Duodenal mucosa (tissue), 2 donors: ENCODE measurements around the gene QRSL1.

ENCODE experiments used
- H3K27ac ChIP-seq: one replicate; pipeline ENCODE4 v1.7.0; 2013; ENCODE audit warnings: low read depth, low read length
- H3K27me3 ChIP-seq, 2 donors: one replicate each; pipeline ENCODE4 v1.7.0; 2013; ENCODE audit warnings: low read length in 2 of 2, control low read depth in 1 of 2; ENCODE audit not compliant: insufficient read depth in 2 of 2, control insufficient read depth in 1 of 2
- H3K36me3 ChIP-seq, 2 donors: one replicate each; pipeline ENCODE4 v1.7.0; 2013; ENCODE audit warnings: low read length in 2 of 2, control low read depth in 1 of 2; ENCODE audit not compliant: insufficient read depth in 2 of 2, control insufficient read depth in 1 of 2
- H3K4me1 ChIP-seq, 2 donors: one replicate each; pipeline ENCODE4 v1.7.0; 2013; ENCODE audit warnings: low read length in 2 of 2, control low read depth in 1 of 2; ENCODE audit not compliant: insufficient read depth in 2 of 2, control insufficient read depth in 1 of 2
- H3K4me3 ChIP-seq, 2 donors: one replicate each; pipeline ENCODE4 v1.7.0; 2013; ENCODE audit warnings: low read length in 2 of 2, low read depth in 1 of 2
- H3K9ac ChIP-seq, 2 donors: one replicate each; pipeline ENCODE4 v1.7.0; 2013; ENCODE audit warnings: low read length in 2 of 2, low read depth in 1 of 2
- H3K9me3 ChIP-seq, 2 donors: one replicate each; pipeline ENCODE4 v1.7.0; 2013; ENCODE audit warnings: low read length in 2 of 2, control low read depth in 1 of 2; ENCODE audit not compliant: control insufficient read depth in 1 of 2

The QRSL1 gene

DNA sequence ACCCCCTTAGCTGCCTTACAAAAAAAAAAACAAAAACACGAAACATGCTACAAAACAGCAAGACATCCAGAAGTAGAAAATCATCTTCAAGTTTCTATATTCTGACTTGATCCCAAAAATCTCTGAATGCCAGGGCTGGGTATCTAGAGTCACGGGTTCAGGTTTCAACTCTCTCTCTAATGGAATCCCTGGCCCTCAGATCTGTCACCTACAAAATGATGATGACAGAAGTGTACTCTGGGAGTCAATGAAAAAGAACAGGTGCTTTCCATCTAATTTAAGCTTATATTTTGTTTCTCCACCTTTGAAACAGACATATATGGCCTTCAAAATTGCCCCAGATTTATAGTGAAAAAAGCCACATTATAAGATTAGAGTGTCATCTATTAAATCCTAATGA is 18.3 kb upstream of the QRSL1 start:
- Histone ChIP-seq H3K4me3 (no peak overlapping the region), H3K27me3 (no peaks in the 10 kb centered on the region), H3K36me3 (peaks cover 0 to 7% of the 10 kb centered on the region in 2 donors), H3K9me3 (no peaks in the 10 kb centered on the region), H3K27ac (no peak overlapping the region), H3K4me1 (no peaks in the 10 kb centered on the region), H3K9ac (no peak overlapping the region)

DNA sequence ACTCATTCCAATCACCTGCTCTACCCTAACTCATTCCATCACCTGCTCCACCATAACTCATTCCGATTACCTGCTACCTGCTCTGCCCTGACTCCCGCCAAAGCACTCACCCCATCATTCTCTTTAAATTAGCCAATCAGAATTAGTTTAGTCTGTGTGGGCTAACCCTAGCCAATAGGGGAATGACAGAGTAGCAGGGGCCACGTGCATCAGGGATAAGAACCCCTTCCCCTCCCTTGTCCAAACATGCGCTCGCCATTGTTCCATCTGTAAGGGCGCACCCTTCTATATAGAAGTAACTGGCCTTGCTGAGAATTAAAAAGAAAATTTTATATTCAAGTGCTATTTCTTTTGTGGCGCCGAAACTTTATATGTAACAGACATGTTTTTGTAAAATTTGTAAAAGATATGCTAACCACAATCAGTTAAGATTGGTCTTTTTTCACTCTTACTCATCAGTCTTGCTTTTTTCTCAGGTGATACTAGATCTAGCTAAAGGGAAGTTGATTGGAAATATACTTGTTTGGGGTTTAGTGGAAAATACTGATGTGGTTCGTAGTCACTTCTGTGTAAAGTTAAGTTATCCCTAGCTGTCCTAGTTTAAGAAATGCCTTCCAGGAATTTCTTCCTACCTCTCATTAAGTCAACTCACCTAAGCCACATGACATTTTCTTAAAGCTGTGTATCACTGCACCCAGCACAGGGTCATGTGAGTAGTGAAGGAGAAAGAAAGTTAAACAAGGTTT is 16.5 kb upstream of the QRSL1 start:
- no peak overlapping the region for H3K27ac ChIP-seq

DNA sequence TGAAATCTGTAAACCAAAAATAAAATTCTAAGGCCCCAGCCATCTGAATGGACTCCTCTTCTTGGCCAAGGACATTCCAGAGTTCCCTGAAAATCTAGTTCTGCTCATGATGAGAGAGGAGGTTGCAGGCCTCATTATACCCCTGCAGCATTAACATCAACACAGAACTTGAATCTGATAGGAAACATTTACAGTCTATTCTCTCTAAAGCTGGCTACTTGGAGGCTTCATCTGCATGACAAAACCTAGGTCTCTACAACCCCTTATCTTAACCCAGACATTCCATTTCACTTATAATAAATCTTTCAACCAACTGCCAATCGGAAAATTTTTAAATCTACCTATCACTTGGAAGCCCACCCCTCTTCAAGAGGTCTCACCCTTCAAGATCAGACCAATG is 15.8 kb upstream of the QRSL1 start:
- H3K27me3 ChIP-seq, result no peaks in the 10 kb centered on the region
- H3K9ac ChIP-seq, result no peak overlapping the region
- no peaks in the 10 kb centered on the region for H3K9me3 ChIP-seq

More for the DNA sequence above, 16.5 kb upstream of the QRSL1 start:
- Histone ChIP-seq H3K9ac (no peak overlapping the region), H3K9me3 (no peaks in the 10 kb centered on the region), H3K4me1 (no peaks in the 10 kb centered on the region), H3K27me3 (no peaks in the 10 kb centered on the region), H3K4me3 (no peak overlapping the region), H3K36me3 (peaks cover 0 to 7% of the 10 kb centered on the region in 2 donors)

DNA sequence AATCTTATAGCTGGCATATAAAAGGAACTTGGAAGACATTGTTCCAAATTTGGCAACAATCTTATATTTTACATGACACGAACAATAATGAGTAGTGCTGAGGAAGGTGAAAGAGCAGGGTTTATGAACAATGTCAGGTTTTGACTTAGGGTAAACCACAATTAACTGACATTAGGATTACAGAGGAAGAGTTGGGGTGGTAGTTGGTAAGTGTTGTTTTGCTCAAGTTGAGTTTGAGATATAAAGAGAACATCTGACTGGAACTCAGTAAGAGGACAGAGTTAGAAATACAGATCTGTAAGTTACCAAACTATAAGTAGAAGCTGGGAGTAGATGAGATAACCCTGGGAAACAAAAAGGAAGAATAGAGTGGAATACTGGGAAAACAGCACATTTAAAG is 15.2 kb upstream of the QRSL1 start:
- Histone ChIP-seq H3K4me3 (no peak overlapping the region), H3K27ac (no peak overlapping the region), H3K27me3 (no peaks in the 10 kb centered on the region), H3K9ac (no peak overlapping the region), H3K36me3 (peaks cover 5 to 10% of the 10 kb centered on the region in 2 donors), H3K4me1 (no peaks in the 10 kb centered on the region), H3K9me3 (no peaks in the 10 kb centered on the region)

More for the DNA sequence above, 15.8 kb upstream of the QRSL1 start:
- Histone ChIP-seq H3K4me1 (no peaks in the 10 kb centered on the region), H3K36me3 (peaks cover 4 to 10% of the 10 kb centered on the region in 2 donors), H3K27ac (no peak overlapping the region), H3K4me3 (no peak overlapping the region)

DNA sequence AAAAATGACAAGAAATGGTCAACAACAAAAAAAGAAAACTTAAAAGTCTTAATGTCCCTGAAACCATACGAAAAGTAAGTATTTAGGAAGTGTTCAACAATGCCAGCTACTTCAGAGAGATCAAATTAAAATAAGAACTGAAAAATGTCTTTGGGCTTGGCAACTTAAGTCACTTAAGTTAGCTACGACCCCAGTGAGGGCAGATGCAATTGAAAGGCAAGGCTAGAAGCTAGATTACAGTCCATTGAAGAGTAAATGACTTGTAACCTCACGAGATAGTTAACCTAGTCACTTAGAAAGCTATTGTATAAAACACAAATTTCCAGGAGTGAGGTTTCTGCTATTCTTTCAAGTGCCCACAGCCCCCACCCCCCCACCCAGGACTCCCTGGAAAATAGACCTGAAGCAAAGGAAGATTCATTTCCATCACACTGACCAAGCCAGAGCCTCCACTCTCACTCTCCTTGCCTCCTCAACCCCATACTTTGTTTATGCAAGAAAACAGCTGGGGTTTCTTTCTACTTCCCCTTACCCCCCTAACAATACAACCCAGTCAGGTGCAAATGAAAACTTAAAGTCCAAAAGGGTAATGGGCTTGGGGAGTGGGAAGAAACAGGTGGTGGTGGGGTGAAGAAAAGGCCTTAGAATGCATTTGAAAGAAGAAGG is 14.7 kb upstream of the QRSL1 start:
- H3K27ac ChIP-seq, result no peak overlapping the region
- H3K4me1 ChIP-seq, result no peaks in the 10 kb centered on the region

DNA sequence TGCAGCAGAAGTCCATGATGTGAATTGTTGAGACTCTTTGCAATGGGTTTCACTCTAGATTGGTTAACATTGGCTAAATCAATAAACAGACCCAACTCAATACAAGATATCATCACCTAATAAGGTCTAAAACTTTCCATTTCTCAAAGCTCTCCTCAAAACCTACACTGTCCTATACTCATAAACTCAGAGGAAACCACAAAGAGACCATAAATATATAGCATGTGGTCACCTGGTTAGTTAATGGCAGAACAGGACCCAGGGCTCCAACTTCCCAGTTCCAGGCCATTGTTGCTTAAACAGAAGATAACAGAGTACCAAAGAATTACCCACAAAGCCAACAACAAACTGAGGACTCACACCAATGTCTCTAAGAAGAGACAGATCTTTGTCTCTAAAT is 12.1 kb upstream of the QRSL1 start:
- no peaks in the 10 kb centered on the region for H3K4me1 ChIP-seq
- H3K27me3 ChIP-seq, result no peaks in the 10 kb centered on the region
- H3K27ac ChIP-seq, result no peak overlapping the region
- H3K4me3 ChIP-seq, result no peak overlapping the region
- H3K9ac ChIP-seq, result no peak overlapping the region
- no peaks in the 10 kb centered on the region for H3K9me3 ChIP-seq
- peaks cover 9 to 11% of the 10 kb centered on the region in 2 donors for H3K36me3 ChIP-seq

More for the DNA sequence above, 14.7 kb upstream of the QRSL1 start:
- no peaks in the 10 kb centered on the region for H3K27me3 ChIP-seq
- no peak overlapping the region for H3K4me3 ChIP-seq
- no peaks in the 10 kb centered on the region for H3K9me3 ChIP-seq
- peaks cover 5 to 10% of the 10 kb centered on the region in 2 donors for H3K36me3 ChIP-seq
- H3K9ac ChIP-seq, result no peak overlapping the region

DNA sequence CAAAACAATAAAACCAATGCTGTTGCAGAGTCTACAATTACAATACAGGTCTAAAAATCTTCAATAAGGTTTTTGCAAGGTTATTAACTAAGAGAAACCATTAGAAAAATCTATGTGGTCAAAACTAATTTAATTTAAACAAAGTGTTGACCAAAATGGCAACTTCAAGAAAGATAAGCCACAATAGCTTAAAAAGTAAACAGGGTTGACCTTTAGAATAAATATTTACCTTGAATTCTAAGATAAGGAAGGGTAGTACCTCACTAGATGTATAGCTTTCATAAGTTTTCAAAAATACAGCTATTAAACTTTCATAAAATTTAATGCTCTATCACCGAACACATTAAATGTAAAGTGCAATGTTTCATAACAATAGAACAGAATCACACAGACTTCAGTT is 11.5 kb upstream of the QRSL1 start:
- Histone ChIP-seq H3K4me1 (no peaks in the 10 kb centered on the region), H3K36me3 (peaks cover 9 to 15% of the 10 kb centered on the region in 2 donors), H3K27me3 (no peaks in the 10 kb centered on the region), H3K27ac (no peak overlapping the region), H3K4me3 (no peak overlapping the region), H3K9ac (no peak overlapping the region), H3K9me3 (no peaks in the 10 kb centered on the region)

DNA sequence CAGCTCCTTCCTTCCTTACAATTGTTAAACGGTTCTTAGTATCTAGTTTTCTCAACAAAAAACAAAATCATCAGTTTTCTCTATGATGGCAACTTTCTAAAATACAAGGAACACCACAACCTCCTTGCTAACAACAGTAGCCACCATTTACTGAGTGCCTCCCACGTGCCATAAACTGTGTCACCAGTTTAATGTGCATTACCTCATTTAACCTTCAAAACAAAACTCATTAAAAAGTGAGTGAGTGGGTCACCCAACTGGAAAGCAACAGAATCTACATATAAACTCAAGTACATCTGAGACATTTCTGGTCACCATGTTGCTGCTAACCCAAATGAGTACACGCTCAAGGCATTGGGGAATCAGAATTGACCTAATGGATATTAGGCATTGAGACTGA is 11.1 kb upstream of the QRSL1 start:
- Histone ChIP-seq H3K9me3 (no peaks in the 10 kb centered on the region), H3K27ac (no peak overlapping the region), H3K4me1 (no peaks in the 10 kb centered on the region), H3K36me3 (peaks cover 9 to 15% of the 10 kb centered on the region in 2 donors), H3K4me3 (no peak overlapping the region), H3K27me3 (no peaks in the 10 kb centered on the region), H3K9ac (no peak overlapping the region)

DNA sequence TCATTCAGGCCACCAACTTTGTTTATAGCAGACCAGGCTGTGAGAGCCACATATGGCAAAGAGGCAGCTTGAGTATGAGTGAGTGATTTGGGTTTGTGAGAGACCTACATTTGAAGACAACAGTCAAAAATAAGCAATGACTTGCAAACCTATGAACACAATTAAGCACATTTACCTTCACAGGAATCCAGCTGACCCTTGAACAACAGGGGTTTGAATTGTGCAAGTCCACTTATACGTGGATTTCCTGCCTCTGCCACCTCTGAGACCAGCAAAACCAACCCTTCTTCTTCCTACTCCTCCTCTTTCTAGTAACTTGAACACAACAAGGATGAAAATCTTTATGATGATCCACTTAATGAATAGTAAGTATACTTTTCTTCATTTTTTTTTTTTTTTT is 10.2 kb upstream of the QRSL1 start:
- Histone ChIP-seq H3K9ac (no peak overlapping the region), H3K9me3 (no peaks in the 10 kb centered on the region), H3K4me1 (no peaks in the 10 kb centered on the region), H3K36me3 (peaks cover 9 to 10% of the 10 kb centered on the region in 2 donors), H3K4me3 (no peak overlapping the region), H3K27ac (no peak overlapping the region), H3K27me3 (no peaks in the 10 kb centered on the region)

DNA sequence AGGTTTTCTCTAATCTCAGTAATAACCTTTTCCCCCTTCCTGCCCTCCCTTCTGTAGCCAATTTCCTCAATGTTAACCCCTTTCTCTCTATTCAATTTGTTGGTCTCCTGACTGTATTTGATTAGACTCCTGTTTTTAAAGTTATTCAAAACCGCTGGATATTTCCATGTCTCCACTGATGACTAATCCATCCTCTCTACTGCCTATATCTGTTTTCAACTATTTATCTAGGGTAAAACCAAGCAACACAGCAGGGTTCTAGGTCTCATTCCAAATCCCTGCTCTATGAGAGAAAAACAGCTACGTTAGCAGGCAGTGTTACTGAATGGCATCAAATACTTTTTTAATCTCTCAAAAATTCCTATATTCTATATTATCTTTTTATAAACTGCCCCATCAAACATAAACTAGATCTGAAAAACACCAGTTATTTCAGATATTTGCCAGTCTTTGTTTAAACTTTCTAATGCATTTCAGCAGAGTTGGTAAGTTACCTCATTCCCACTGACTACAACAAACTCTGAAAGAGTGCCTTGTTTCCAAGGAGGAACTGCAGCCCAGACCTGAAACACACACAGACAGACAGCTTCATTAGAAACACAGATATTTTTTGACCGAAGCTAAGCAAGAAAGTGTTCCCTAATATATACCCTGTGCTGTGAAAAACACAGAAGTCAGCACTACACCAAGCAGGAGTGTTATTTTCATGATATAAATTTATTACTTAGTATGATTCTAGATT is 8.3 kb upstream of the QRSL1 start:
- H3K27ac ChIP-seq, result no peak overlapping the region
- H3K9ac ChIP-seq, result no peak overlapping the region
- no peaks in the 10 kb centered on the region for H3K27me3 ChIP-seq
- H3K36me3 ChIP-seq, result peaks cover 9% of the 10 kb centered on the region in 2 donors
- no peaks in the 10 kb centered on the region for H3K4me1 ChIP-seq
- H3K4me3 ChIP-seq, result no peak overlapping the region
- H3K9me3 ChIP-seq, result no peaks in the 10 kb centered on the region
